ENCODE measurements around the gene RNF38. TPM values are rescaled to one million over a fixed set of nuclear protein-coding genes. Genes with fewer than 3 reads are reported as not detected.

The RNF38 gene
- total RNA-seq, 1 experiment from 2014 or later: 18.1 TPM

- intact Hi-C loops (cut with micrococcal nuclease): no loop called here
- no TSS peak for BruUV-seq (replicated peaks)
- no peaks in the 10 kb centered on the region for H3K4me1 ChIP-seq (ENCODE audit: control insufficient read depth in 1 of 2, insufficient read depth in 2 of 2, low read length in 2 of 2)
- no peaks in the 10 kb centered on the region for H3K36me3 ChIP-seq (ENCODE audit: control insufficient read depth in 1 of 2, insufficient read depth in 2 of 2, low read length in 2 of 2)
- ChIA-PET RAD21 (ENCODE audit: low non-redundant PET in 1 of 2, low total read pairs in 2 of 2, uncharacterized antibody in 2 of 2, unreplicated experiment in 2 of 2) (no interaction called here), CTCF (no interaction called here), POLR2A (no interaction called here)
- no peak overlapping the region for H3K27ac ChIP-seq (ENCODE audit: low read depth, low read length)
- H3K79me2 ChIP-seq (ENCODE audit: insufficient read depth, low read length): no peaks in the 10 kb centered on the region
- H3K9me2 ChIP-seq (ENCODE audit: insufficient read depth): no peaks in the 10 kb centered on the region
- no peak overlapping the region for H2AFZ ChIP-seq (ENCODE audit: low read depth, low read length, poor library complexity, severe bottlenecking)
- no peak overlapping the region for H3K4me2 ChIP-seq (ENCODE audit: low read length)
- DNase-seq (ENCODE audit: low read depth, low spot score) (no peak), ATAC-seq (peak; percentile 67; the same call in 1 of the 2 replicates)
- TF ChIP-seq ZBTB33 (IDR thresholded peaks at IDR 0.05; ENCODE audit: extremely low read depth, insufficient replicate concordance, low read length) (no peak), CTCF (IDR thresholded peaks at IDR 0.05 in 2 of 3, conservative IDR thresholded peaks at IDR 0.05 in 1 of 3; ENCODE audit: borderline replicate concordance in 1 of 3, insufficient read depth in 1 of 3, low read depth in 2 of 3, low read length in 2 of 3) (0 out of 6 replicates have a peak, but pooled peaks of 1 of the 3 experiments have one; percentile 13)
- H3K4me3 ChIP-seq (replicated peaks in 1 of 2; ENCODE audit: low read depth in 1 of 2, low read length in 2 of 2): no peak overlapping the region
- no peak overlapping the region for H3K9ac ChIP-seq (ENCODE audit: low read length)
- no peaks in the 10 kb centered on the region for H4K20me1 ChIP-seq (ENCODE audit: insufficient read depth)
- H3K9me3 ChIP-seq (ENCODE audit: control insufficient read depth in 1 of 2, insufficient read depth in 1 of 2, low read depth in 1 of 2, low read length in 2 of 2): no peaks in the 10 kb centered on the region
- no peaks in the 10 kb centered on the region for H3K27me3 ChIP-seq (ENCODE audit: insufficient read depth, low read length)
Observed at GRCh38 chr9:36431078-36431477, 31.0 kb upstream of the RNF38 start.

- Histone ChIP-seq H3K36me3 (ENCODE audit: control insufficient read depth in 1 of 2, insufficient read depth in 2 of 2, low read length in 2 of 2) (no peaks in the 10 kb centered on the region), H3K9me2 (ENCODE audit: insufficient read depth) (no peaks in the 10 kb centered on the region), H3K4me2 (ENCODE audit: low read length) (no peak overlapping the region), H3K9ac (ENCODE audit: low read length) (no peak overlapping the region), H3K4me1 (ENCODE audit: control insufficient read depth in 1 of 2, insufficient read depth in 2 of 2, low read length in 2 of 2) (no peaks in the 10 kb centered on the region), H2AFZ (ENCODE audit: low read depth, low read length, poor library complexity, severe bottlenecking) (no peak overlapping the region), H4K20me1 (ENCODE audit: insufficient read depth) (no peaks in the 10 kb centered on the region), H3K27me3 (ENCODE audit: insufficient read depth, low read length) (no peaks in the 10 kb centered on the region), H3K9me3 (ENCODE audit: control insufficient read depth in 1 of 2, insufficient read depth in 1 of 2, low read depth in 1 of 2, low read length in 2 of 2) (no peaks in the 10 kb centered on the region), H3K27ac (ENCODE audit: low read depth, low read length) (no peak overlapping the region), H3K4me3 (replicated peaks in 1 of 2; ENCODE audit: low read depth in 1 of 2, low read length in 2 of 2) (no peak overlapping the region), H3K79me2 (ENCODE audit: insufficient read depth, low read length) (no peaks in the 10 kb centered on the region)
- TF ChIP-seq JUND (IDR thresholded peaks at IDR 0.05): no peak
- TF ChIP-seq ZBTB33 (IDR thresholded peaks at IDR 0.05; ENCODE audit: extremely low read depth, insufficient replicate concordance, low read length): no peak
- no peak for TF ChIP-seq EGR1 (IDR thresholded peaks at IDR 0.05; ENCODE audit: low read depth)
- no peak for TF ChIP-seq POLR2A (IDR thresholded peaks at IDR 0.05; ENCODE audit: borderline replicate concordance, extremely low read depth, insufficient read depth, insufficient read length)
- no peak for TF ChIP-seq SP1 (IDR thresholded peaks at IDR 0.05; ENCODE audit: low read depth)
- no peak for TF ChIP-seq ZFX (IDR thresholded peaks at IDR 0.05)
- no TSS peak for BruUV-seq (replicated peaks)
- RAD21 ChIA-PET (ENCODE audit: low non-redundant PET in 1 of 2, low total read pairs in 2 of 2, uncharacterized antibody in 2 of 2, unreplicated experiment in 2 of 2): no interaction called here
- intact Hi-C loops (cut with micrococcal nuclease): no loop called here
- no peak for DNase-seq (ENCODE audit: low read depth, low spot score)
- no peak for ATAC-seq
- CTCF ChIA-PET: no interaction called here
- POLR2A ChIA-PET: no interaction called here
Observed at GRCh38 chr9:36426945-36427344, 26.9 kb upstream of the RNF38 start.
